Ectodermal cell (in vitro differentiated cells): ENCODE results near the gene TRPV4.

ENCODE experiments used
- H3K27ac ChIP-seq: 2 replicates; pipeline ENCODE4 v1.7.0; 2013; ENCODE audit warnings: mild to moderate bottlenecking, low read depth, low read length; ENCODE audit not compliant: insufficient read depth, poor library complexity, severe bottlenecking
- H3K27me3 ChIP-seq: 2 replicates; pipeline ENCODE4 v1.7.0; 2013; ENCODE audit warnings: mild to moderate bottlenecking, low read length; ENCODE audit not compliant: insufficient read depth, control insufficient read depth, poor library complexity, severe bottlenecking
- H3K36me3 ChIP-seq: one replicate; pipeline ENCODE4 v1.7.0; 2013; ENCODE audit warnings: low read length; ENCODE audit not compliant: control insufficient read depth, insufficient read depth
- H3K4me1 ChIP-seq: one replicate; pipeline ENCODE4 v1.7.0; 2013; ENCODE audit warnings: low read length; ENCODE audit not compliant: control insufficient read depth, insufficient read depth
- H3K4me3 ChIP-seq: 2 replicates; pipeline ENCODE4 v1.7.0; 2013; ENCODE audit warnings: low read depth, low read length, control low read depth; ENCODE audit not compliant: insufficient read depth
- H3K9me3 ChIP-seq: 2 replicates; pipeline ENCODE4 v1.7.0; 2013; ENCODE audit warnings: mild to moderate bottlenecking, low read length, moderate library complexity; ENCODE audit not compliant: control insufficient read depth
- WGBS, 2 experiments: methylation state at CpG; one replicate each; pipeline ENCODE4 v1.1.7; 2013; ENCODE audit warnings: missing lambda C conversion rate in 2 of 2; 5-methylcytosine and 5-hydroxymethylcytosine counted together

The TRPV4 gene

DNA sequence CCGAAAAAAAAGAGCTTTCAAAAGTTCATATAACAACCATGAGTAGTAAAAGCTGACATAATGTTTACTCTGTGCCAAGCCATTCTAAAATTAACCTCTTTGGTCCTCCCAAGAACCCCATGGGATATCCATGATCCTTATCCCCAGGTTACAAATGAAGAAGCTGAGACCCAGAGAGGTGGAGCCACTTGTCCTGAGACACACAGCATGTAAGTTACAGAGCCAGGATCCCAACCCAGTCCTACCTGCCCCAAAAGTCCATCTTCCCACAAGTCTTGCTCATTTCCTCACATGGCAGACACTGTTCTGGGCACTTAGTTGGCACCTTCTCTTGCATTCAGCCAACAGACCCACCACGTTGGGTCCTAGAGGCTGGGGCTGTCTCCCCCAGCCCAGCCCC lies 37.1 kb downstream of the TRPV4 start:
- 91 to 92% methylated on average over 2 of the region's 2 CpGs for WGBS, 2 experiments
- Histone ChIP-seq H3K36me3 (no peaks in the 10 kb centered on the region), H3K27me3 (no peaks in the 10 kb centered on the region), H3K4me3 (no peak overlapping the region), H3K4me1 (no peaks in the 10 kb centered on the region), H3K27ac (no peak overlapping the region), H3K9me3 (no peaks in the 10 kb centered on the region)

DNA sequence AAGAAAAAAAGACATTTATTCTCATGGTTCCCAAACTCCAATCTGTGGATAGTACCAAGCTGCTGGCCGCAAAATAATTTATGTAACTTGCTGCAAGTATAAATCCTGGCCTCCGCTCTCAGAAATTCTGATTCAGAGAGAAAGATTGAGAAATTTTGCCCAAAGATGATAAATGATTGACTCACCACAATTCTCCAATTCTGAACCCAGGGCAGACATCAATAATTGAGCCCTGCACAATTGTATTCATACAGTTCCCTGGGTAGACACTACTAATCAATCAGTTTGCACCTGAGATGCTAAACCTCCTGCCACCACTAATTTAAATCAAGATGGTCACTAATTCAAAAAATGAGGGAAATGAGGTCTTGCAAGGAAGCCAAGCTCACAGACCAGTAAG lies 38.2 kb downstream of the TRPV4 start:
- H3K27ac ChIP-seq = no peak overlapping the region
- H3K4me1 ChIP-seq = no peaks in the 10 kb centered on the region
- no peak overlapping the region for H3K4me3 ChIP-seq
- H3K27me3 ChIP-seq = no peaks in the 10 kb centered on the region
- H3K9me3 ChIP-seq = no peaks in the 10 kb centered on the region
- H3K36me3 ChIP-seq = no peaks in the 10 kb centered on the region
- WGBS, 2 experiments = 89 to 94% methylated on average over 2 of the region's 2 CpGs

DNA sequence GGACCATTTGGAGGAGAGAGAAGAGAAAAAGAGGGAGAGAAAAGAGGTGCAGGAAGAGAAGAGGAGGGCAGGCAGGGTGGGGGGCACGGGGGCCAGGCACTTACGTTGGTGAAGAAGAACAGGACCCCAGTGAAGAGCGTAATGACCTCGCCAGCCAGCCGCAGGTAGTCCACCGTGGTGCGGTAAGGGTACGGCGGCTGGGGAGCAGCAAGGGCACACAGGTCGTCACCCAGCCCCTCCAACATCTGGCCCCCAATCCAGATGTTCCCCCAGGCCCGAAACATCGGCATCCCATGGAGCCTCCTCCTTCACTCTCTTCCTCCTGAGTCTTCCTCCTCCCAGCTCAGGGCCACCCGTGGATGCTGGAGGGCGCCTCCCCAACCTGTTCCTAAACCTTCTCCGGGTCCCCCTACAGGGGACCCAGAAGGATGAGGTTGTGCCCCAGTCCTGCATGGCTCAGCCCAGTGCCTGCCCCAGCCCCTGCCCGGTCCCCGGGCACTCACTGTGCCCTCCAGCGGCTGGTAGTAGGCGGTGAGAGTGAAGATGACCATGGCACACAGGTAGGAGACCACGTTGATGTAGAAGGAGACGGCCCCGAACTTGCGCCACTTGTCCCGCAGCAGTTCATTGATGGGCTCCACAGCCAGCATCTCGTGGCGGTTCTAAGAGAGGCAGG lies 39.2 kb downstream of the TRPV4 start:
- WGBS, 2 experiments = 91 to 93% methylated on average over 26 of the region's 26 CpGs
- no peaks in the 10 kb centered on the region for H3K36me3 ChIP-seq
- H3K4me1 ChIP-seq = no peaks in the 10 kb centered on the region
- no peak overlapping the region for H3K4me3 ChIP-seq
- H3K27me3 ChIP-seq = no peaks in the 10 kb centered on the region
- H3K27ac ChIP-seq = no peak overlapping the region
- H3K9me3 ChIP-seq = no peaks in the 10 kb centered on the region

DNA sequence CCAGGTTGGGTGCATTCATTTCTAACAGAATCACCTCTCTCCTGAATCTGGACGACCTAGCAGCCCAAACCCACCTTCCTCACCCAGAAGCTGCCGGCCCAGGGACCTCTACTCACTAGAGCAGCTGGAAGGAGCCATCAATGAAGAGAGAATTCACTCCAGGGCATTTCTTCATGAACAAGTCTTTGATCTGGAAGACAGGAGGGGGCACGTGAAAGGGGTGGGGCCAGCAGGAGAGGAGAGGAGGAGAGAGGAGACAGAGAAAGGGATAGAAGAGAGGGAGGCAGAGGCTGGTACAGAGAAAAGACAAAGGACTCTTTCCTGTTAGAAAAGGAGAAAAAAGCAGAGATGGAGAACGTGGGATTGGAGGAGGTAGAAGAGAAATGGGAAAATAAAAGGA lies 39.8 kb downstream of the TRPV4 start:
- 46 to 53% methylated on average over 4 of the region's 4 CpGs for WGBS, 2 experiments
- Histone ChIP-seq H3K36me3 (no peaks in the 10 kb centered on the region), H3K4me1 (no peaks in the 10 kb centered on the region), H3K27ac (no peak overlapping the region), H3K27me3 (no peaks in the 10 kb centered on the region), H3K9me3 (no peaks in the 10 kb centered on the region), H3K4me3 (no peak overlapping the region)

DNA sequence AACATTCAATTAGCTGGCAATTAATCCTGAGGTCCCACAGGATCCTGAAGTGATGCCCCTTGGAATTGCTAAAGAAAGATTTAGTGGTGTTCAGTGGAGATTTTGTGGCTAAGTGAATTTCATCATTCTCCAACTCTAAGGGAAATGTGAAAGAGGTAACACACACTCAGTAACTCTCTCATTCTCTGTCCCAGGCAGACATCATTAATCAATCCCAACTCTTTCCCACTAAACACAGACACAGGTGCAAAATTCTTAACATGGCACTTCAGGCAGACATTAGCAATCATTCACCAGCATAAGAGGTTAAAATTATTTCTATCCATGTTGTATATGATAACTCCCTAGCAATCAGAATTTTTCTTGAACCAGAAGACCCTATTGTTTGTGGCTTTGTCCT lies 40.2 kb downstream of the TRPV4 start:
- Histone ChIP-seq H3K9me3 (no peaks in the 10 kb centered on the region), H3K4me1 (no peaks in the 10 kb centered on the region), H3K27ac (no peak overlapping the region), H3K27me3 (no peaks in the 10 kb centered on the region), H3K4me3 (no peak overlapping the region), H3K36me3 (no peaks in the 10 kb centered on the region)

DNA sequence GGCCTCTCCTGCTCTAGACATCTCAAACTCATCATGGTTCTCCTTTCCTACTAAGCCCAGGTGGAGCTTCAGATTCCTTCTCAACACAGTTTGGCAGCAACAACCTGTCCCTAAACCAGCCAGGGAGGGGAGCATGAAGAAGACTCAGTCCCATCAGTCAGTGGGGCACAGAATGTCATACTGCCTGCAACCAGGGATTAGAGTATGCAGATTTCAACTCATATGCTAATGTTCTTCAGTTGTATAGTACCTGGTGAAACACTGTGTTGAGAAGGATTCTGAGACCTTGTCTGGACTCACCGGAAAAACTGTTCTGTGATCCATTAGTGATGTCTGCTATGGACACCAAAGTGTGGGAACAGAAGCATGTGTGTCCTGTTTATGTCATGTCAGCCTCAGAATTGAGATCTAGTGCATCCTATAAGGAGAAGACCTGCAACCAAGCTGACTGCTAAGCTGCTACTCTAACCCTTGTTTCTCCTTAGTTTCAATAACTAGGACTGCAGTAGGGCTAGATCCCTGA lies 43.6 kb downstream of the TRPV4 start:
- WGBS, 2 experiments = 91 to 93% methylated on average over 1 of the region's 1 CpG

GRCh38 chr12:109786799-109787198 lies 46.4 kb downstream of the TRPV4 start:
- Histone ChIP-seq H3K4me3 (no peak overlapping the region), H3K9me3 (no peaks in the 10 kb centered on the region), H3K27ac (no peak overlapping the region), H3K36me3 (no peaks in the 10 kb centered on the region), H3K27me3 (no peaks in the 10 kb centered on the region), H3K4me1 (no peaks in the 10 kb centered on the region)
- WGBS, 2 experiments = 93 to 95% methylated on average over 9 of the region's 9 CpGs

More for the DNA sequence above, 43.6 kb downstream of the TRPV4 start:
- Histone ChIP-seq H3K4me3 (no peak overlapping the region), H3K27me3 (no peaks in the 10 kb centered on the region), H3K4me1 (no peaks in the 10 kb centered on the region), H3K36me3 (no peaks in the 10 kb centered on the region), H3K9me3 (no peaks in the 10 kb centered on the region), H3K27ac (no peak overlapping the region)

DNA sequence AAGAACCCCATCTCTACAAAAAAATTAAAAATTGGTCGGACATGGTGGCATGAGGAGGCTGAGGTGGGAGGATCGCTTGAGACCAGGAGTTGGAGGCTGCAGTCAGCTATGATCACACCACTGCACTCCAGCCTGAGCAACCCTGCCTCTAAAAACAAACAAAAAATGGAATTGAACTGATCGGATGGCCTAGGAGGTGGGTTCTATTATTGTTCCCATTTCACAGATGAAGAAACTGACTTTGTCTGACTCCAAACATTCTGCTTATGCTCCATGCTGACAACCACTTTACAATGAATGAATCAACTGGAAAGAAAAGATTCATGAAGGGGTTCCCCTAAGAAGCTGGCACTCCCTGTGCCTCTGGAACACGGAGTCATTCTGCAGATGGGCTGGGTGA lies 47.3 kb downstream of the TRPV4 start:
- 89 to 98% methylated on average over 4 of the region's 4 CpGs for WGBS, 2 experiments
- no peaks in the 10 kb centered on the region for H3K4me1 ChIP-seq
- H3K27ac ChIP-seq = no peak overlapping the region
- H3K36me3 ChIP-seq = no peaks in the 10 kb centered on the region
- no peaks in the 10 kb centered on the region for H3K9me3 ChIP-seq
- no peak overlapping the region for H3K4me3 ChIP-seq
- no peaks in the 10 kb centered on the region for H3K27me3 ChIP-seq

DNA sequence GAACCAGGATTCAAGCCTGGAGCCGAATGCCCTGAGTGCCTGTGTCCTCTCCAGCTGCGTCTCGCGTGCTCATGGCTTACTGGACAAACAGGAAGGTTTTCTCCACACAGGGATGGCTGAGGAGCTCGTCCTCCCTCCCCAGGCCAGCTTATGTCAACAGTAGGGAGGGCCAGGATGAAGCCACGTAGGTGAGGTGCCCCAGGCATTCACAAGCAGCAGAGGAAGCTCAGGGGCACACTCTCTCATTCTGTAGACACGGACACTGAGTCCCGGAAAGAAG lies 49.3 kb downstream of the TRPV4 start:
- Histone ChIP-seq H3K4me1 (no peaks in the 10 kb centered on the region), H3K36me3 (no peaks in the 10 kb centered on the region), H3K27ac (no peak overlapping the region), H3K9me3 (no peaks in the 10 kb centered on the region), H3K27me3 (no peaks in the 10 kb centered on the region), H3K4me3 (no peak overlapping the region)
- 88 to 90% methylated on average over 8 of the region's 8 CpGs for WGBS, 2 experiments

GRCh38 chr12:109783135-109783964 lies 49.8 kb downstream of the TRPV4 start:
- WGBS, 2 experiments = 94% methylated on average over 28 of the region's 28 CpGs

More at GRCh38 chr12:109783135-109783964, 49.8 kb downstream of the TRPV4 start:
- H3K27me3 ChIP-seq = no peaks in the 10 kb centered on the region
- no peaks in the 10 kb centered on the region for H3K36me3 ChIP-seq
- H3K9me3 ChIP-seq = no peaks in the 10 kb centered on the region
- H3K4me1 ChIP-seq = no peaks in the 10 kb centered on the region
- no peak overlapping the region for H3K4me3 ChIP-seq
- H3K27ac ChIP-seq = no peak overlapping the region
